Suprapubic skin (tissue), 4 donors: Measurements from ENCODE around the gene MEI1. TPM values are rescaled to one million over a fixed set of nuclear protein-coding genes. Genes with fewer than 3 reads are reported as not detected.

Experiments used
- DNase-seq, 2 donors: peaks; one replicate each; pipeline ENCODE4 v3.0.0-alpha.2; 2019; ENCODE audit warnings: low spot score in 2 of 2
- H3K27ac ChIP-seq: fragments of 200-600 bp; sonication (generic); one replicate; pipeline ENCODE4 v1.5.1; 2019
- H3K27me3 ChIP-seq: fragments of 200-600 bp; sonication (generic); one replicate; pipeline ENCODE4 v1.5.1; 2019
- H3K36me3 ChIP-seq: fragments of 200-600 bp; sonication (generic); one replicate; pipeline ENCODE4 v1.5.1; 2019
- H3K4me1 ChIP-seq: fragments of 200-600 bp; sonication (generic); one replicate; pipeline ENCODE4 v1.5.1; 2019
- H3K4me3 ChIP-seq: fragments of 200-600 bp; sonication (generic); one replicate; pipeline ENCODE4 v1.5.1; 2019; ENCODE audit warnings: mild to moderate bottlenecking
- H3K9me3 ChIP-seq: fragments of 200-600 bp; sonication (generic); one replicate; pipeline ENCODE4 v1.5.1; 2019
- CTCF ChIP-seq, 2 donors: fragments of 200-600 bp in 1 of 2; fragments of 450-650 bp in 1 of 2; sonication (generic) in 1 of 2; IDR thresholded peaks; one replicate each; pipeline ENCODE4 v1.5.1; 2016 to 2019; ENCODE audit warnings: antibody characterized with exemption in 2 of 2, mild to moderate bottlenecking in 1 of 2, moderate library complexity in 1 of 2
- EP300 ChIP-seq: sonication (generic); formaldehyde crosslinking; IDR thresholded peaks from one replicate; pipeline ENCODE4 v1.6.1; 2017; ENCODE audit warnings: antibody characterized with exemption
- POLR2A ChIP-seq, 2 donors: fragments of 450-650 bp; IDR thresholded peaks; one replicate each; pipeline ENCODE4 v1.6.1; 2017; ENCODE audit warnings: antibody characterized with exemption in 2 of 2, mild to moderate bottlenecking in 2 of 2, moderate library complexity in 2 of 2
- POLR2AphosphoS5 ChIP-seq, 3 donors: sonication (generic); formaldehyde crosslinking; IDR thresholded peaks; one replicate each; pipeline ENCODE4 v1.6.1; 2017; ENCODE audit warnings: antibody characterized with exemption in 3 of 3
- WGBS: methylation state at CpG from one replicate; pipeline ENCODE4 v1.1.5; 2018; 5-methylcytosine and 5-hydroxymethylcytosine counted together
- total RNA-seq, 4 donors: library from RNA; depleted of rRNA; stranded (reverse); fragments of >200 nt; gene quantifications; one replicate each; pipeline ENCODE4 v1.1.0, GENCODE V29; 2016

MEI1 gene
- total RNA-seq, 4 donors from 2014 or later = 0.72 to 5.0 TPM; not detected in 2

- Histone ChIP-seq H3K27me3 (no peaks in the 10 kb centered on the region), H3K9me3 (no peaks in the 10 kb centered on the region), H3K4me3 (no peak overlapping the region), H3K27ac (no peak overlapping the region), H3K36me3 (no peaks in the 10 kb centered on the region), H3K4me1 (peaks cover 15% of the 10 kb centered on the region)
- 96% methylated on average over 15 of the region's 16 CpGs for WGBS
- TF ChIP-seq EP300 (no peak), POLR2A (IDR thresholded peaks at IDR 0.05) (no peak), CTCF (IDR thresholded peaks at IDR 0.05) (no peak), POLR2AphosphoS5 (IDR thresholded peaks at IDR 0.05) (no peak)
- DNase-seq = no peak
These were observed 733 bp downstream of the MEI1 start for GRCh38 chr22:41700108-41700364.

- no peak for TF ChIP-seq POLR2A (IDR thresholded peaks at IDR 0.05)
- TF ChIP-seq POLR2AphosphoS5 (IDR thresholded peaks at IDR 0.05) = no peak
- TF ChIP-seq EP300 = no peak
- TF ChIP-seq CTCF (IDR thresholded peaks at IDR 0.05) = no peak
- H3K27me3 ChIP-seq = no peaks in the 10 kb centered on the region
- no peak overlapping the region for H3K4me3 ChIP-seq
- H3K9me3 ChIP-seq = no peaks in the 10 kb centered on the region
- H3K4me1 ChIP-seq = peaks cover 6% of the 10 kb centered on the region
- no peak for DNase-seq
- 94% methylated on average over 9 of the region's 9 CpGs for WGBS
- H3K27ac ChIP-seq = no peak overlapping the region
- H3K36me3 ChIP-seq = no peaks in the 10 kb centered on the region
These were observed 3.5 kb downstream of the MEI1 start for GRCh38 chr22:41702763-41703162.

GRCh38 chr22:41709341-41709740 lies 10.0 kb downstream of the MEI1 start:
- Histone ChIP-seq H3K27ac (no peak overlapping the region), H3K27me3 (no peaks in the 10 kb centered on the region), H3K9me3 (no peaks in the 10 kb centered on the region), H3K4me3 (no peak overlapping the region), H3K36me3 (no peaks in the 10 kb centered on the region), H3K4me1 (no peaks in the 10 kb centered on the region)
- DNase-seq = no peak
- TF ChIP-seq POLR2AphosphoS5 (IDR thresholded peaks at IDR 0.05) (no peak), CTCF (IDR thresholded peaks at IDR 0.05) (no peak), POLR2A (IDR thresholded peaks at IDR 0.05) (no peak), EP300 (no peak)
- WGBS = 93% methylated on average over 10 of the region's 10 CpGs

GRCh38 chr22:41713004-41713403 lies 13.7 kb downstream of the MEI1 start:
- H3K4me1 ChIP-seq = no peaks in the 10 kb centered on the region
- no peak for DNase-seq
- no peaks in the 10 kb centered on the region for H3K27me3 ChIP-seq
- no peaks in the 10 kb centered on the region for H3K36me3 ChIP-seq
- H3K27ac ChIP-seq = no peak overlapping the region
- no peaks in the 10 kb centered on the region for H3K9me3 ChIP-seq
- 96% methylated on average over 9 of the region's 9 CpGs for WGBS
- no peak overlapping the region for H3K4me3 ChIP-seq
- TF ChIP-seq EP300 = no peak
- no peak for TF ChIP-seq POLR2AphosphoS5 (IDR thresholded peaks at IDR 0.05)
- no peak for TF ChIP-seq CTCF (IDR thresholded peaks at IDR 0.05)
- no peak for TF ChIP-seq POLR2A (IDR thresholded peaks at IDR 0.05)

GRCh38 chr22:41722496-41722895 lies 23.2 kb downstream of the MEI1 start:
- no peaks in the 10 kb centered on the region for H3K9me3 ChIP-seq
- no peak overlapping the region for H3K4me3 ChIP-seq
- no peaks in the 10 kb centered on the region for H3K36me3 ChIP-seq
- TF ChIP-seq CTCF (IDR thresholded peaks at IDR 0.05) (no peak), POLR2A (IDR thresholded peaks at IDR 0.05) (no peak), EP300 (no peak), POLR2AphosphoS5 (IDR thresholded peaks at IDR 0.05) (no peak)
- 33% methylated on average over 1 of the region's 1 CpG for WGBS
- H3K27me3 ChIP-seq = no peaks in the 10 kb centered on the region
- H3K4me1 ChIP-seq = no peaks in the 10 kb centered on the region
- H3K27ac ChIP-seq = no peak overlapping the region
- no peak for DNase-seq
